Measurements from ENCODE around the gene ABHD17C.
"Not testable (repeated sequence)": the region's sequence is repeated elsewhere in the genome, so short reads cannot be mapped to it uniquely, and the experiment has no call there.

The ABHD17C gene

GRCh38 chr15:80754014-80754413 is 58.9 kb downstream of the ABHD17C start:
- TF ChIP-seq, protein P1, sequence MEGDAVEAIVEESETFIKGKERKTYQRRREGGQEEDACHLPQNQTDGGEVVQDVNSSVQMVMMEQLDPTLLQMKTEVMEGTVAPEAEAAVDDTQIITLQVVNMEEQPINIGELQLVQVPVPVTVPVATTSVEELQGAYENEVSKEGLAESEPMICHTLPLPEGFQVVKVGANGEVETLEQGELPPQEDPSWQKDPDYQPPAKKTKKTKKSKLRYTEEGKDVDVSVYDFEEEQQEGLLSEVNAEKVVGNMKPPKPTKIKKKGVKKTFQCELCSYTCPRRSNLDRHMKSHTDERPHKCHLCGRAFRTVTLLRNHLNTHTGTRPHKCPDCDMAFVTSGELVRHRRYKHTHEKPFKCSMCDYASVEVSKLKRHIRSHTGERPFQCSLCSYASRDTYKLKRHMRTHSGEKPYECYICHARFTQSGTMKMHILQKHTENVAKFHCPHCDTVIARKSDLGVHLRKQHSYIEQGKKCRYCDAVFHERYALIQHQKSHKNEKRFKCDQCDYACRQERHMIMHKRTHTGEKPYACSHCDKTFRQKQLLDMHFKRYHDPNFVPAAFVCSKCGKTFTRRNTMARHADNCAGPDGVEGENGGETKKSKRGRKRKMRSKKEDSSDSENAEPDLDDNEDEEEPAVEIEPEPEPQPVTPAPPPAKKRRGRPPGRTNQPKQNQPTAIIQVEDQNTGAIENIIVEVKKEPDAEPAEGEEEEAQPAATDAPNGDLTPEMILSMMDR (IDR thresholded peaks at IDR 0.05) = no peak
- H3K9me3 ChIP-seq = no peaks in the 10 kb centered on the region
- H3K4me1 ChIP-seq (ENCODE audit: control insufficient read depth in 1 of 2, insufficient read depth in 1 of 2, low read depth in 1 of 2, low read length in 1 of 2) = no peaks in the 10 kb centered on the region
- peaks cover 4% of the 10 kb centered on the region for H3K36me3 ChIP-seq
- no peak overlapping the region for H3K4me3 ChIP-seq (ENCODE audit: low read depth in 1 of 2, low read length in 1 of 2)
- H3K27me3 ChIP-seq = no peaks in the 10 kb centered on the region
- no peak overlapping the region for H3K27ac ChIP-seq

GRCh38 chr15:80755885-80756284 is 60.8 kb downstream of the ABHD17C start:
- Histone ChIP-seq H3K4me3 (ENCODE audit: low read depth in 1 of 2, low read length in 1 of 2) (no peak overlapping the region), H3K4me1 (ENCODE audit: control insufficient read depth in 1 of 2, insufficient read depth in 1 of 2, low read depth in 1 of 2, low read length in 1 of 2) (no peaks in the 10 kb centered on the region), H3K36me3 (no peaks in the 10 kb centered on the region), H3K27ac (no peak overlapping the region), H3K9me3 (no peaks in the 10 kb centered on the region), H3K27me3 (no peaks in the 10 kb centered on the region)
- TF ChIP-seq, protein P1 (IDR thresholded peaks at IDR 0.05) = no peak

DNA sequence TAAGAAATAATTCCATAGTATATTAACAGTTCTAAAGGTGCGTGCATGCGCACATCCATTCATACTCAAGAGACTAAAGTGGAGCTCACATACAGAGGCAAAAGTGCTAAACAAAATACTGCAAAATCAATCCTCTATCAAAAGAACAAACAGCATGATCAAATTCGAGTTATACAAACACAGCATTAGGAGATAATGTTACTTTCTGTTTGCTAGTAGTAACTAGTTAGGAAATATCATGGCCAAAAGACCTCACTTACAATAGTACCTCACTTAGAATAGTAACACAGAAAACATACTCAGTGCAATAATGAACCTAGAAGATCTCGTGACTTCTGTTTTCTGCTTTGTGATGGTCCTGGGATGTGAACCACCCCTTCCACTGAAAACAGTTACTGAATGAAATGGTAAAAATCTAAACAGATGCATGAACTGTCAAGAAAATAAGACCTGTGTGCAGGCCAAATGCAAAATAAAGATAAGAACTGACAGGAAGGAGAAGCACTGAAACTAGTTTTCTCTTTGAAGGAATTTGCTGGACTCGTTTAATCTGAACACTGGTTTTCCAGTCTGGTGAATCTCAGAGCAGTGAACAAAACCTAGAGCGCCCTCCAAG is 63.1 kb downstream of the ABHD17C start:
- H3K4me1 ChIP-seq (ENCODE audit: control insufficient read depth in 1 of 2, insufficient read depth in 1 of 2, low read depth in 1 of 2, low read length in 1 of 2) = no peaks in the 10 kb centered on the region
- H3K36me3 ChIP-seq = no peaks in the 10 kb centered on the region
- H3K4me3 ChIP-seq (ENCODE audit: low read depth in 1 of 2, low read length in 1 of 2) = no peak overlapping the region
- TF ChIP-seq, protein P1 (IDR thresholded peaks at IDR 0.05) = no peak
- no peak overlapping the region for H3K27ac ChIP-seq
- no peaks in the 10 kb centered on the region for H3K27me3 ChIP-seq
- H3K9me3 ChIP-seq = no peaks in the 10 kb centered on the region

- no peak overlapping the region for H3K27ac ChIP-seq
- TF ChIP-seq, protein P1 (IDR thresholded peaks at IDR 0.05) = no peak
- no peak overlapping the region for H3K4me3 ChIP-seq (ENCODE audit: low read depth in 1 of 2, low read length in 1 of 2)
These were observed 65.8 kb downstream of the ABHD17C start for GRCh38 chr15:80760960-80761359.

GRCh38 chr15:80761754-80762153 is 66.6 kb downstream of the ABHD17C start:
- Histone ChIP-seq H3K4me3 (ENCODE audit: low read depth in 1 of 2, low read length in 1 of 2) (no peak overlapping the region), H3K27ac (no peak overlapping the region), H3K4me1 (ENCODE audit: control insufficient read depth in 1 of 2, insufficient read depth in 1 of 2, low read depth in 1 of 2, low read length in 1 of 2) (no peaks in the 10 kb centered on the region)

More at GRCh38 chr15:80760960-80761359, 65.8 kb downstream of the ABHD17C start:
- Histone ChIP-seq H3K4me1 (ENCODE audit: control insufficient read depth in 1 of 2, insufficient read depth in 1 of 2, low read depth in 1 of 2, low read length in 1 of 2) (no peaks in the 10 kb centered on the region), H3K27me3 (no peaks in the 10 kb centered on the region), H3K9me3 (no peaks in the 10 kb centered on the region), H3K36me3 (no peaks in the 10 kb centered on the region)

GRCh38 chr15:80763235-80763634 is 68.1 kb downstream of the ABHD17C start:
- H3K27me3 ChIP-seq; H3K9me3 ChIP-seq; H3K36me3 ChIP-seq; H3K4me1 ChIP-seq (ENCODE audit: control insufficient read depth in 1 of 2, insufficient read depth in 1 of 2, low read depth in 1 of 2, low read length in 1 of 2); H3K4me3 ChIP-seq (ENCODE audit: low read depth in 1 of 2, low read length in 1 of 2); H3K27ac ChIP-seq: not testable (repeated sequence)

More at GRCh38 chr15:80761754-80762153, 66.6 kb downstream of the ABHD17C start:
- Histone ChIP-seq H3K9me3 (no peaks in the 10 kb centered on the region), H3K27me3 (no peaks in the 10 kb centered on the region), H3K36me3 (no peaks in the 10 kb centered on the region)
- TF ChIP-seq, protein P1 (IDR thresholded peaks at IDR 0.05) = no peak

All from neutrophil (primary cell).